H54 (cell line): ENCODE data around the gene SFMBT2.

Experiments
- DNase-seq: peaks from one replicate; pipeline ENCODE4 v3.0.0; 2011; ENCODE audit warnings: low spot score, mixed read lengths; ENCODE audit not compliant: insufficient read length
- FAIRE-seq: peaks from 3 replicates; lab custom pipeline; 2011; peaks lifted over from hg19 to GRCh38; lab: Jason Lieb, UNC
- POLR2A ChIP-seq: IDR thresholded peaks from 2 replicates; pipeline ENCODE4 v1.6.1; 2011; ENCODE audit warnings: low read depth, mild to moderate bottlenecking, low read length

Gene SFMBT2

GRCh38 chr10:7436490-7437100, 25.8 kb upstream of the SFMBT2 start:
- DNase-seq: no peak
- no peak for TF ChIP-seq POLR2A
- FAIRE-seq: no peak

- no peak for DNase-seq
- FAIRE-seq: no peak
- TF ChIP-seq POLR2A: no peak
Measured at GRCh38 chr10:7435674-7436073, 24.8 kb upstream of the SFMBT2 start.

GRCh38 chr10:7434378-7434777, 23.5 kb upstream of the SFMBT2 start:
- DNase-seq (no peak), FAIRE-seq (no peak)
- no peak for TF ChIP-seq POLR2A

GRCh38 chr10:7433861-7434260, 23.0 kb upstream of the SFMBT2 start:
- no peak for TF ChIP-seq POLR2A
- FAIRE-seq (no peak), DNase-seq (no peak)

- no peak for TF ChIP-seq POLR2A
- DNase-seq (no peak), FAIRE-seq (no peak)
Measured at GRCh38 chr10:7432884-7433726, 22.3 kb upstream of the SFMBT2 start.

DNA sequence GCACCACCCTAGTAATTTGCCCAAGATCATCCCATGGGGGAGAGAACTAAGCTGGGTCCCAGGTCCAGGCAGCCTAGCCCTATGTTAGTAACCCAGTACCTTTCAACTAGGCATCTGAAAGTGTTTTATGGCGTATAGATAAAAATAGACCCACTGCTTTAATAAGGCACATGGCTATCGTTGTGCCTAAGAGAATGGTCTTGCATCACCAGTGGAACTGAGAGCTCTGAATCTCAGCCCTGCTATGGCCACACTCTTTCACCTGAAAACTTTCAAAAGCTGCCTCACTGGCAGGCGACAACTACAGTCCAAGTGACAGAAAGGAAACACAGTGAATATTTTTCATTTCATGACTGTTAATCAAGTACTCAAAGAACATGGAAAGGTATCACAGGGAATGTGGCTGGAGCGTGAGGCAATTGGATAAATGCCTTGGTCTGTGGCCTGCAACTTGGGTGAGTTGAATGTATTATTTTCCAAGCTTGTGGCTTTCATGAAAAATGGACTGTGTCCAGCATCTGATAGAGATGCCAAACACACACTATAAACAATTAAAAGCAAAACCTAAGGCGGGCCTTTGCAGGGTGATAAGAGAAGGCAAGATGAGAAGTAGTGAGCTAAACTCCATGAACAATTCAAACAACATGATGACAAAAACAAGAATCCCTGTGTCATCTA, 18.0 kb upstream of the SFMBT2 start:
- no peak for FAIRE-seq
- DNase-seq: no peak
- no peak for TF ChIP-seq POLR2A

- no peak for DNase-seq
- TF ChIP-seq POLR2A: no peak
- FAIRE-seq: no peak
Measured at GRCh38 chr10:7426349-7426748, 15.5 kb upstream of the SFMBT2 start.

- no peak for FAIRE-seq
- no peak for DNase-seq
- no peak for TF ChIP-seq POLR2A
Measured at GRCh38 chr10:7425691-7426090, 14.9 kb upstream of the SFMBT2 start.

DNA sequence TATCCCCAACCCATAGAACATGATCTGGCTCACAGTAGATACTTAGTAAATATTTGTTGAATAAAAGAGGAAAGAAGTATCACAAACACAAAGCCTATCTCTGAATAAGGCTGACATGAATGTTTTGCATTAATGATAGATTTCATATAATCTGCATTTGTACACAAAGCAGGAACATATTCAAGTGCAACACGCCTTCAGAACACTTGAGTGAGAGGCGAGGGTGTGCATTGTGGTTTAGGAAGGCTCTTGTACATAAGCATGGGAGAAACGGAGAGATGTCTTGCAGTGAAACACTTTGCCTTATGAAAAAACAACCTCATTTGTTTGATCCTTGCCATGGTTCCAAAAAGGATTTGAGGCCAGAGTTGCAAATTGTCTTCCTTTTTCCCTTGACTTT, 14.1 kb upstream of the SFMBT2 start:
- no peak for FAIRE-seq
- no peak for TF ChIP-seq POLR2A
- DNase-seq: no peak

DNA sequence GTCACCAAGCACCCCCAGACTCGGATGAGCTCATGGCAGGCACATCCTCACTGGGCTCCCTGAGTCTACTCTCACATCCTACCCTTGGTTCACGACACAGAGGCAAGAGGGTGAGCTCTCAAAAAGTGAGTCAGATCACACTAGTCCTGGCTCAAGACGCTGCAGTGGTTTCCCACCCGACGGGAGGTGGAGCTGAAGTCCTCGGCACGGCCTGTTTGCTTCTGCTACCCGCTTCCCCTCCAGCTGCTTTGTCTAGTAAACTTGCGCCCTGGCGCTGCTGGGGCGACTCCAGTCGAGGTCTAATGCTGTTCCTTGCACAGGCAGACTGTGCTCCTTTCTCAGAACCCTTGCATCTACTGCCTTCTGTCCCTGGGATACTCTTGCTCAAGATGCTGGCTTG, 13.5 kb upstream of the SFMBT2 start:
- DNase-seq: no peak
- FAIRE-seq: no peak
- no peak for TF ChIP-seq POLR2A

- DNase-seq: no peak
- no peak for TF ChIP-seq POLR2A
- no peak for FAIRE-seq
Measured at GRCh38 chr10:7423521-7423920, 12.7 kb upstream of the SFMBT2 start.

DNA sequence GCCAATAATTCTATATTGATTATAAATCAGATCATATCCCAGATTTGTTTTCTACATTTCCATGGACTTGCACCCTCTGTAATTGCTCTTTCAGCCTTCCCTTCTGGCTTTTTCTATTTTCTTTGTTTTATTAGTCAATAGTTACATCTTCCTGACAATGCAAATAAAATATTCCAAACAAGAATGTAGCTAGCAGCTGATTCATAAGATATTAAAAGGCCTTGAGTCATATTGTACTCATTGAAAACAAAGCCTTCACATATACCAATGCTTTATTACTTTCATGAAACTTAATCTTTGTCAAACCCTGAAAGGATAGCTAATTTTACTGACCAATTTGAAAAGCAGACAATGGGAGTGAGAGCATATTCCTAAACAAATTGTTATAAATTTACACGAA, 10.7 kb upstream of the SFMBT2 start:
- no peak for DNase-seq
- FAIRE-seq: no peak

GRCh38 chr10:7419998-7420397, 9.2 kb upstream of the SFMBT2 start:
- TF ChIP-seq POLR2A: no peak
- FAIRE-seq (no peak), DNase-seq (no peak)

More for the DNA sequence above, 10.7 kb upstream of the SFMBT2 start:
- TF ChIP-seq POLR2A: no peak

- DNase-seq (no peak), FAIRE-seq (no peak)
- TF ChIP-seq POLR2A: no peak
Measured at GRCh38 chr10:7417807-7418206, 7.0 kb upstream of the SFMBT2 start.
